Stomach (tissue), 4 donors: Measurements from ENCODE around the gene OAS3.

Source experiments
- CTCF ChIP-seq, 7 experiments: fragments of 450-650 bp in 4 of 7; fragments of 200-600 bp in 3 of 7; sonication (generic) in 3 of 7; IDR thresholded peaks; one replicate each; pipeline ENCODE4 v1.5.1; 2016 to 2019; ENCODE audit warnings: antibody characterized with exemption in 7 of 7, control low read depth in 2 of 7, mild to moderate bottlenecking in 1 of 7
- POLR2A ChIP-seq, 4 donors: fragments of 450-650 bp; IDR thresholded peaks; one replicate each; pipeline ENCODE4 v1.6.1; 2016; ENCODE audit warnings: antibody characterized with exemption in 4 of 4, control low read depth in 2 of 4, mild to moderate bottlenecking in 1 of 4, moderate library complexity in 1 of 4
- POLR2AphosphoS5 ChIP-seq, 3 donors: sonication (generic); formaldehyde crosslinking; IDR thresholded peaks; one replicate each; pipeline ENCODE4 v1.6.1; 2016; ENCODE audit warnings: antibody characterized with exemption in 3 of 3

GRCh38 chr12:112997506-112997905, 59.2 kb downstream of the OAS3 start:
- no peak for TF ChIP-seq CTCF (IDR thresholded peaks at IDR 0.05)
- TF ChIP-seq POLR2AphosphoS5 (IDR thresholded peaks at IDR 0.05) = no peak
- TF ChIP-seq POLR2A (IDR thresholded peaks at IDR 0.05) = no peak
